Smooth muscle cell (in vitro differentiated cells): Measurements from ENCODE around the gene CNOT11. TPM values are rescaled to one million over a fixed set of nuclear protein-coding genes. Genes with fewer than 3 reads are reported as not detected.
"Not testable (repeated sequence)": the region's sequence is repeated elsewhere in the genome, so short reads cannot be mapped to it uniquely, and the experiment has no call there.

Source experiments
- DNase-seq: peaks from one replicate; lab custom pipeline; 2025; ENCODE audit not compliant: unreplicated experiment; lab: John Stamatoyannopoulos, UW
- H2AFZ ChIP-seq: fragments of 200-600 bp; sonication (generic); 2 replicates; pipeline ENCODE4 v1.6.0; 2016; ENCODE audit warnings: antibody characterized with exemption, low read depth, mild to moderate bottlenecking
- H3F3A ChIP-seq: fragments of 200-600 bp; sonication (generic); 2 replicates; pipeline ENCODE4 v1.6.0; 2017; ENCODE audit warnings: antibody characterized with exemption, low read depth
- H3K27ac ChIP-seq: fragments of 200-600 bp; sonication (generic); 2 replicates; pipeline ENCODE4 v1.5.1; 2016; ENCODE audit warnings: low read depth, mild to moderate bottlenecking
- H3K27me3 ChIP-seq: fragments of 200-600 bp; sonication (generic); 2 replicates; pipeline ENCODE4 v1.6.1; 2016; ENCODE audit warnings: low read depth, mild to moderate bottlenecking
- H3K36me3 ChIP-seq: fragments of 200-600 bp; sonication (generic); 2 replicates; pipeline ENCODE4 v1.5.1; 2016; ENCODE audit warnings: low read depth
- H3K4me1 ChIP-seq: fragments of 200-600 bp; sonication (generic); 2 replicates; pipeline ENCODE4 v1.5.1; 2016; ENCODE audit warnings: low read depth
- H3K4me2 ChIP-seq: fragments of 200-600 bp; sonication (generic); 2 replicates; pipeline ENCODE4 v1.6.0; 2016; ENCODE audit warnings: mild to moderate bottlenecking
- H3K4me3 ChIP-seq: fragments of 200-600 bp; sonication (generic); 2 replicates; pipeline ENCODE4 v1.5.1; 2016; ENCODE audit warnings: mild to moderate bottlenecking
- H3K79me2 ChIP-seq: fragments of 200-600 bp; sonication (generic); 2 replicates; pipeline ENCODE4 v1.6.0; 2016; ENCODE audit warnings: low read depth, mild to moderate bottlenecking
- H3K9ac ChIP-seq: fragments of 200-600 bp; sonication (generic); 2 replicates; pipeline ENCODE4 v1.6.0; 2016; ENCODE audit warnings: low read depth
- H3K9me3 ChIP-seq: fragments of 200-600 bp; sonication (generic); replicated peaks from 2 replicates; pipeline ENCODE4 v1.5.1; 2016; ENCODE audit warnings: low read depth
- H4K20me1 ChIP-seq: fragments of 200-600 bp; sonication (generic); 2 replicates; pipeline ENCODE4 v1.6.0; 2016; ENCODE audit warnings: low read depth
- CTCF ChIP-seq: fragments of 200-600 bp; sonication (generic); IDR thresholded peaks from 2 replicates; pipeline ENCODE4 v1.5.1; 2017; ENCODE audit warnings: borderline replicate concordance, mild to moderate bottlenecking, antibody characterized with exemption; ENCODE audit not compliant: insufficient read depth, poor library complexity, severe bottlenecking
- WGBS: methylation state at CpG from one replicate; pipeline ENCODE4 v1.1.7; 2016; ENCODE audit warnings: low lambda C conversion rate; 5-methylcytosine and 5-hydroxymethylcytosine counted together
- polyA plus RNA-seq: library from polyadenylated mRNA; unstranded; fragments of >200 nt; fragmentation: Nextera tagmentation; extraction: Ambion mirVana; gene quantifications from 2 replicates; pipeline ENCODE4 v1.2.1, GENCODE V29; 2016
- total RNA-seq: library from RNA; depleted of rRNA; stranded (reverse); fragments of >200 nt; gene quantifications from 2 replicates; pipeline ENCODE4 v1.2.3, GENCODE V29; 2014

CNOT11 gene
- total and polyA plus RNA-seq, 2 experiments from 2014 or later = 50.0 to 65.2 TPM

- not testable (repeated sequence) for H2AFZ ChIP-seq, H3K4me3 ChIP-seq, H3K9ac ChIP-seq, H3K36me3 ChIP-seq, H3K4me1 ChIP-seq, H3F3A ChIP-seq, H3K79me2 ChIP-seq, H3K9me3 ChIP-seq, H3K27me3 ChIP-seq, H4K20me1 ChIP-seq, DNase-seq
- peak; percentile 24 for TF ChIP-seq CTCF
- peak overlapping the region; percentile 41 for H3K27ac ChIP-seq
- H3K4me2 ChIP-seq = peak overlapping the region; percentile 53
- 15% methylated on average over 2 of the region's 2 CpGs for WGBS
These were observed 12.0 kb upstream of the CNOT11 start for GRCh38 chr2:101240694-101241093.

DNA sequence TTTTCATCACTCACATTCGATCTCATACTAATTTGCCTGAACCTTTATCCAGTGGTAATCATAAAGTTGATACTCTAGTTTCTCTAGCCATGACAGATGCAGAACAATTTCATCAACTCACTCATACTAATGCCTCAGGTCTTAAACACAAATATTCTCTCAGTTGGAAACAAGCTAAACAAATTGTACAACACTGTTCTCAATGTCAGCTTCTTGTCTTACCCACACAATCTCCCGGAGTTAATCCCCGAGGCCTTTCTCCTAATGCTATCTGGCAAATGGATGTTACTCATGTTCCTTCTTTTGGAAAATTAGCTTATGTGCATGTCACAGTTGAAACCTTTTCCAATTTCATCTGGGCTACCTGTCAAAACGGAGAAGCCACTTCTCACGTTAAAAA, 11.5 kb upstream of the CNOT11 start:
- H3K9ac ChIP-seq = no peak overlapping the region
- no peaks in the 10 kb centered on the region for H3K79me2 ChIP-seq
- no peak for TF ChIP-seq CTCF
- H2AFZ ChIP-seq = no peak overlapping the region
- H3K4me2 ChIP-seq = peak overlapping the region; percentile 53
- DNase-seq = no peak
- H3K27me3 ChIP-seq = no peaks in the 10 kb centered on the region
- H3K4me1 ChIP-seq = no peaks in the 10 kb centered on the region
- H3K27ac ChIP-seq = peak overlapping the region; percentile 41
- H3K9me3 ChIP-seq = no peaks in the 10 kb centered on the region
- no peaks in the 10 kb centered on the region for H3F3A ChIP-seq
- H3K4me3 ChIP-seq = no peak overlapping the region
- WGBS = 43% methylated on average over 5 of the region's 5 CpGs
- H4K20me1 ChIP-seq = no peaks in the 10 kb centered on the region
- no peaks in the 10 kb centered on the region for H3K36me3 ChIP-seq

GRCh38 chr2:101244373-101244772, 8.3 kb upstream of the CNOT11 start:
- not testable (repeated sequence) for H3K9ac ChIP-seq, DNase-seq, H4K20me1 ChIP-seq, H3K9me3 ChIP-seq, H3K79me2 ChIP-seq, H3K27ac ChIP-seq, H3K27me3 ChIP-seq, H3K4me1 ChIP-seq, H2AFZ ChIP-seq, H3K36me3 ChIP-seq, H3K4me2 ChIP-seq, H3K4me3 ChIP-seq, H3F3A ChIP-seq
- WGBS = 67% methylated on average over 4 of the region's 4 CpGs

DNA sequence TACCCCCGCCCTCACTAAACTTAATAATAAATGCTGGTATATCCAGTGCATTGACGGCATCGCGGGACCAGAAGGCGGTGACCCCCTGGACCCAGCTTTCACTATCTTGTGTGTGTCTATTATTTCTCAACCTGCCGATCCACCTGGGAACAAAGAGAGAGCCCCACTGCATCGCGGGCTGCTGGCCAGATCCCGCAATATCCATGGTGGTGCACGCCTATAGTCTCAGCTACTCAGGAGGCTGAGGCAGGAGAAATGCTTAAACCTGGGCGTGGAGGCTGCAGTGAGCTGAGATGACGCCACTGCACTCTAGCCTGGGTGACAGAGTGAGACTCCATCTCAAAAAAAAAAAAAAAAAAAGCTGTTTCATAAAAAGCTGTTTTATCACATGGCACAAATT, 7.8 kb upstream of the CNOT11 start:
- not testable (repeated sequence) for H3K9ac ChIP-seq, H3K79me2 ChIP-seq, DNase-seq, H3K27ac ChIP-seq, H3K9me3 ChIP-seq, H3K36me3 ChIP-seq, H4K20me1 ChIP-seq, H2AFZ ChIP-seq, H3F3A ChIP-seq, H3K4me2 ChIP-seq, H3K27me3 ChIP-seq, H3K4me1 ChIP-seq, H3K4me3 ChIP-seq
- 91% methylated on average over 12 of the region's 12 CpGs for WGBS

GRCh38 chr2:101245468-101245867, 7.2 kb upstream of the CNOT11 start:
- H4K20me1 ChIP-seq, H3K4me3 ChIP-seq, H3K36me3 ChIP-seq, H3K79me2 ChIP-seq, H3K9me3 ChIP-seq, H3K4me1 ChIP-seq, DNase-seq, H2AFZ ChIP-seq, H3K9ac ChIP-seq, H3K4me2 ChIP-seq, H3K27ac ChIP-seq, H3K27me3 ChIP-seq, H3F3A ChIP-seq: not testable (repeated sequence)
- 93% methylated on average over 5 of the region's 5 CpGs for WGBS

DNA sequence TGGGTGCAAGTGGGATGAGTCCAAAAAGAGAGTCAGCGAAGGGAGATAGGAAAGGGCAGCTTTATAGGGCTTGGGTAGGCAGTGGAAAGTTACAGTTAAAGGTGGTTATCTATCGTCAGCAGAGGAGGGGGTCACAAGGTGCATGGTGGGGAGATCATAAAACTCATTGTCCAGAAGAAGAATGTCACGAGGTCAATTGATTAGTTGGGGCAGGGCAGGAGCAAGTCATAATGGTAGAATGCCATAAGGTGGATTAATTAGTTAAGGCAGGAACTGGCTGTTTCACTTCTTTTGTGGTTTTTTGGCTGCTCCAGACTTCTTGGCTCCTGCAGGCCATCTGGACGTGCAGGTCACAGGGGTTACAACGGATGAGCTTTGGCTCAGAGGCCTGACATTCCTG, 3.9 kb upstream of the CNOT11 start:
- not testable (repeated sequence) for H3K4me1 ChIP-seq, H3K4me3 ChIP-seq, H3K9me3 ChIP-seq, DNase-seq, H3F3A ChIP-seq, H3K27me3 ChIP-seq, H2AFZ ChIP-seq, H3K79me2 ChIP-seq, H4K20me1 ChIP-seq, H3K4me2 ChIP-seq, H3K27ac ChIP-seq, H3K36me3 ChIP-seq, H3K9ac ChIP-seq
- WGBS = 84% methylated on average over 5 of the region's 5 CpGs
